DMS 273 treated with DMSO at 0.1 percent for 48 hours (cell line): ENCODE results near the gene DNALI1.
"Not testable (repeated sequence)": the region's sequence is repeated elsewhere in the genome, so short reads cannot be mapped to it uniquely, and the experiment has no call there.

ENCODE experiments used
- DNase-seq: peaks from one replicate; lab custom pipeline; 2025; lab: John Stamatoyannopoulos, UW

The DNALI1 gene

DNA sequence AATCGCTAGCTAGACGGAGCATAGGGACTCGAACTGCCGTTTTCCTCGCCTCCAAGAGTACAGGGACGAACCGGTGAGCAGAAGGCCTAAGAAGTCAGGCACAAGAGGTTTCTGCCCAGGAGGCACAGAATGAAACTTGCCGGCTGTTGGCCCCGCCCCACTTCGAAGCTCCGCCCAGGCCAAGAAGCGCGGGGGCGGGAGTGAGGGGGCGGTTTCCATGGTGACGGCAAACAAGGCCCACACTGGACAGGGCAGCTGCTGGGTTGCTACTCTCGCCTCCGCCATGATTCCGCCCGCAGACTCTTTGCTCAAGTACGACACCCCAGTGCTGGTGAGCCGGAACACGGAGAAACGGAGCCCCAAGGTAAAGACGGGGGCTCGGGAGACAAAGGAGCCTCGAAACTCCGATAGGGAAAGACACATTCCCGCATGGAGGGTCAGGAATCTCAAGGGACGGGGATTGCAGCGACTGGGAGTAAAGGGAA lies at the start of gene DNALI1:
Gene DNALI1, plus strand, starts transcription at position 229 of the 485 bp plus-strand sequence. Its CDS starts 55 bp downstream, at position 284.
- DNase-seq: no peak

- no peak for DNase-seq
Observed at GRCh38 chr1:37509181-37509580, 47.6 kb upstream of the DNALI1 start.

DNA sequence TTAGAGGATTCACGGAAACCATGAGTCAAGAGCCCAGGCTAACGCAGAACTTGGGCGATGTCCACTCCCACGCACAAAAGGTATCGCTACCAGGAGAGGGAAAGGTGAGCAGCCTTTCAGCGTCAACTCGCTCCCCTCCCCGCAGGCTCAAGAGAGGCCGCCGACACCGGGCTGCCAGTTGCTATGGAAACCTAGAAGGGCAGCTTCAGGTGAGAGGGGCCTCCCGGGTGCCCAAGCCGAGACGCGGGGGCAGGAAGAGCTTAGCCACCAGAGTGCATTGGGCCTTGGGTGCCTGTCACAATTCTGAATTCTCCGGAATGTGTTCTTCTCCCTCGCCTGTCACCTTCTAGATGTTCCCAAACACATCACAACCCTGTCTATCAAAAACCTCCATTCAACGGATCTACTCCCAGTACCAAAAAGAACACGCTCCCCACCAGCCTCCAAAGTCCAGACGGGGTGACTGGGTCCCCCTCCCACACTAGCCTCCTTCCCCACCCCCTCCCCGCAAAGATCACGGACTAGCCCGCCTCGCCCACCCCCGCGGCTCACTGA lies 42.9 kb upstream of the DNALI1 start:
- no peak for DNase-seq

DNA sequence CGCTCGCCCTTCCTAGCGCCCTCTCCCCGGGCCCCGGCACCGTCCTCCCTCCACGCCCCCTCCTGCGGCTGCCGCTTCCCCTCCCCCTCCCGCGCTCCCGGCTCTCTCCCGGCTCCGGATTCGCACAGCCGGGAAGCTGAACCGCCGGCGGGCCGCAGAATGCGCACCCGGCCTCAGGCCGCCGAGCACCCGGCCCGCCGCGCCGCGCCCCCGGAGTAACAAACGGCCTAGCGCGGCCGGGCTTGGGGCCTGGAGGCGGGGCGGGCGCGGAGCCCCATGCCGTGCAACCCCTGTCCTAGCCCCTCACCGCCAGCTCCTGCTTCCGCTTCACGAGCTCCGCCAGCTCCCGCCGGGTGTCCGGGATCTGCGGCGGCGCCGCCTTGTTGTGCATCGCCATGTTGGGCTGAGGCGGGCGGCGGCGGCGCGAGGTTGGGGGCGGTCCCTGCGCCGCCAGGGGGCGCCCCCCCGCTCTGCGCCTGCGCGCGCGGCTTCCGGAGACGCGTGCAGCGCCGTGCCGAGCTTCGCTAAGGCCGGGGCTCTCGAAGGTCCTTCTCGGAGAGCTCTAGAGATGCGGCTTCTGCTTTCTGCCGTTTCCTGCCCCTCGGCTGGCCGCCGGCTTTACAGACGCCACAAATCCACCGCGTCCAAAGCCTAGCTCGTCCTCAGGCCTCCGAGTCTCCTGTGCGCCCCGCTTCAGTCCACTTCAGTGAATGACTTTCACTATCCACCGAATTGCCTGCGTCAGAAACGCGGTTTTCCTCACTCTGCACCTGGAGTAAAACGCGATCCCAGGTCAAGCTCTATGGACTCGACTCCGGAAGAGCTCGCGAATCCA lies 42.2 kb upstream of the DNALI1 start, which contains the start of gene MEAF6:
Gene MEAF6, minus strand, starts transcription at position 417 of the 835 bp plus-strand sequence. Its CDS starts 20 bp downstream, at position 397.
- peak; percentile 36 for DNase-seq

GRCh38 chr1:37515185-37516034 lies 41.3 kb upstream of the DNALI1 start:
- no peak for DNase-seq

DNA sequence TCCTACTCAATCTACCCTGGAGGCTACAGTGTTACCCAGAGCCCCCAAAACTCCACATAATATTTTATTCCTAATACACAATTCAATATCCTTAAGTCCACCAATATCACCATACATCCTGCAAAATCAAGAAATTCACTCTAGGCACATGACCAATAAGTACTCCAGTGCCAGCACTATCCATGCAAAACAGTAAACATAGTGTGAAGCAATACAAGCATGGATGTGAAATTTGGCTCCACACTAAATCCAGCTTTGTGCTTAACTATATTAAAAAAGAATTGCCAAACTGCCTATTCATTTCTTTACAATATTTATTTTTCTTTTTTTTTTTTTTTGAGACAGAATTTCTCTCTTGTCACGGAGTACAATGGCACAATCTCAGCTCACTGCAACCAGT lies 39.2 kb upstream of the DNALI1 start:
- no peak for DNase-seq

DNA sequence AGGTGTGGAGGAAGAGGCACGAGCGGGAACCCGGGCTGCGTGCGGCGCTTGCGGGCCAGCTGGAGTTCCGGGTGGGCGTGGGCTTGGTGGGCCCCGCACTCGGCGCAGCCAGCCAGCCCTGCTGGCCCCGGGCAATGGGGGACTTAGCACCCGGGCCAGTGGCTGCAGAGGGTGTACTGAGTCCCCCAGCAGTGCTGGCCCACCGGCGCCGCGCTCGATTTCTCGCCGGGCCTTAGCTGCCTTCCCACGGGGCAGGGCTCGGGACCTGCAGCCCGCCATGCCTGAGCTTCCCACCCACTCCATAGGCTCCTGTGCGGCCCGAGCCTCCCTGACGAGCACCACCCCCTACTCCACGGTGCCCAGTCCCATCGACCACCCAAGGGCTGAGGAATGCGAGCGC lies 38.5 kb upstream of the DNALI1 start:
- DNase-seq: not testable (repeated sequence)

DNA sequence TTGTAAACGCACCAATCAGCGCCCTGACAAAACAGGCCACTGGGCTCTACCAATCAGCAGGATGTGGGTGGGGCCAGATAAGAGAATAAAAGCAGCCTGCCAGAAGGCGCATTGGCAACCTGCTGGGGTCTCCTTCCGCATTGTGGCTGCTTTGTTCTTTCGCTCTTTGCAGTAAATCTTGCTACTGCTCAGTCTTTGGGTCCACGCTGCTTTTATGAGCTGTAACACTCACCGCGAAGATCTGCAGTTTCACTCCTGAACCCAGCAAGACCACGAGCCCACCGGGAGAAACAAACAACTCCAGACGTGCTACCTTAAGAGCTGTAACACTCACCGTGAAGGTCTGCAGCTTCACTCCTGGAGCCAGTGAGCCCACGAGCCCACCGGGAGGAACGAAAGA lies 37.8 kb upstream of the DNALI1 start:
- not testable (repeated sequence) for DNase-seq

DNA sequence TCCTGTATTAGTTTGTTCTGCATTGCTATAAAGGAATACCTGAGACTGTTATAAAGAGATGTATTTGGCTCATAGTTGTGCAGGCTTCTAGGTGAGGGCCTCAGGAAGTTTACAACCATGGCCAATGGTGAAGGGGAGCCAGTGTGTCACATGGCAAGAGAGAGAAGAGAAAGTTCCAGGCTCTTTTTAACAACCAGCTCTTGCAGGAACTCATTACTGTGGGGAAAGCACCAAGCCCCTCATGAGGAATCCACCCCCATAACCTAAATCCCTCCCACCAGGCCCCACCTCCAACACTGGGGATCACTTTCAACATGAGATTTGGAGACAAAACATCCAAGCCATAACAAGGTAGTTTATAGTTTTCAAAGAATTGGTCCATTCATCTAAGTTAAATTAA lies 37.1 kb upstream of the DNALI1 start:
- no peak for DNase-seq

- DNase-seq: not testable (repeated sequence)
Observed at GRCh38 chr1:37529888-37530287, 26.9 kb upstream of the DNALI1 start.

GRCh38 chr1:37532418-37533156 lies 24.2 kb upstream of the DNALI1 start:
- not testable (repeated sequence) for DNase-seq

GRCh38 chr1:37533317-37534093 lies 23.2 kb upstream of the DNALI1 start:
- DNase-seq: no peak

DNA sequence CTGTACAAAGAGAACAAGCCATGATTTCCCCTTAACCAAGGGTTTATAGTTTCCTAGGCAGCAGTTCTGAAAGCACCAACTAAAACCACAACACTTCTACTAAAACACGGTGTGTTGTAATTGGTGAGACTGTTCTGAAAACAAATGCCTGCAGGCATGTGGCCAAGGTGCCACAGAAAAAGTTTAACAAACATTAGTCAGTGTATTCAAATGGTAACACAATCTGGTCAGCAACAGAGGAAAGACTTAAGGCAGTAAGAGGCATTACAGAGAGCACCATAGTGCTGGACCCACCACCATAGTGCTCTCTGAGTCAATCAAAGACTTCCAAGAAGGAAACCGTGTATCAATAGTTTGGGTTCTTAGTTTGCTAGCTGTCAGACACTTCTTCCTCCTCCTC lies 19.4 kb upstream of the DNALI1 start:
- no peak for DNase-seq

- DNase-seq: not testable (repeated sequence)
Observed at GRCh38 chr1:37539154-37539553, 17.6 kb upstream of the DNALI1 start.

GRCh38 chr1:37540036-37540785 lies 16.5 kb upstream of the DNALI1 start:
- no peak for DNase-seq

- DNase-seq: no peak
Observed at GRCh38 chr1:37544530-37544929, 12.2 kb upstream of the DNALI1 start.

DNA sequence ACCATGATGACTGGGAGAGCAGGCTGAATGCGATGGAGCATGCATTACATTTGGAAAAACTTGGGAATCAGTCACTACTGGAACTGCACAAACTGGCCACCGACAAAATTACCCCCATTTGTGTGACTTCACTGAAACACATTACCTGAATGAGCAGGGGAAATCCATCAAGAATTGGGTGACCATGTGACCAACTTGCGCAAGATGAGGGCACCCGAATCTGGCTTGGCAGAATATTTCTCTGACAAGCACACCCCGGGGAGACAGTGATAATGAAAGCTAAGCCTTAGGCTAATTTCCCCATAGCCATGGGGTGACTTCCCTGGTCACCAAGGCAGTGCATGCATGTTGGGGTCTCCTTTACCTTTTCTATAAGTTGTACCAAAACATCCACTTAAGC lies 11.7 kb upstream of the DNALI1 start:
- DNase-seq: no peak

DNA sequence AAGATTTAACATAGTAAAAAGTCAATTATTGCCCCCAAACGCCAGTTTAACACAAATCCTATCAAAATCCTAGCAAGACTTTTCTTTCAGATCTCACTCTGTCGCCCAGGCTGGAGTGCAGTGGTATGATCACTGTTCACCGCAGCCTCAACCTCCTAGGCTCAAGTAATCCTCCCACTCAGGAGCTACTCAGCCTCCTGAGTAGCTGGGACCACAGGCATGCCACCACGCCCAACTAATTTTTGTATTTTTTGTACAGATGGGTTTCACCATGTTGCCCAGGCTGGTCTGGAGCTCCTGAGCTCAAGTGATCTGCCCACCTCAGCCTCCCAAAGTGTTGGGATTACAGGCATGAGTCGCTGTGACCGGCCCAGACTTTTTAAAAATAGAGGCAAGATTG lies 7.4 kb upstream of the DNALI1 start:
- no peak for DNase-seq

DNA sequence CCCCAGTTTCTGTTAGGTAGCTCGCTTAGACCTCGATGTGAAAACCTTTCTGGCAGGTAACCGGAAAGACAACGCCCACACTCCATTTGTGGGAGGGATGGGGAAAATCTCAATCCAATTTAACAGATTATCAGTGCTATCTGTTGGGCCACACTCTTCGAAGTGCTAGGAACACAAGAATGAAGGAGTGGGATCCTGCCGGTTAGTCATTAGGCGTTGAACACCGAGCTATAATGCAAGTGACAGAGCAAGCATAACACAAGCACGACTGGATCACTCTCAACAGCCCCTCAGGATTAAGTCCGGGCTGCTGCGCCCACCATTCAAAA lies 3.2 kb upstream of the DNALI1 start:
- no peak for DNase-seq
